Measurements from ENCODE around the gene PDCD7.
"Not testable (repeated sequence)": the region's sequence is repeated elsewhere in the genome, so short reads cannot be mapped to it uniquely, and the experiment has no call there.

Gene PDCD7

DNA sequence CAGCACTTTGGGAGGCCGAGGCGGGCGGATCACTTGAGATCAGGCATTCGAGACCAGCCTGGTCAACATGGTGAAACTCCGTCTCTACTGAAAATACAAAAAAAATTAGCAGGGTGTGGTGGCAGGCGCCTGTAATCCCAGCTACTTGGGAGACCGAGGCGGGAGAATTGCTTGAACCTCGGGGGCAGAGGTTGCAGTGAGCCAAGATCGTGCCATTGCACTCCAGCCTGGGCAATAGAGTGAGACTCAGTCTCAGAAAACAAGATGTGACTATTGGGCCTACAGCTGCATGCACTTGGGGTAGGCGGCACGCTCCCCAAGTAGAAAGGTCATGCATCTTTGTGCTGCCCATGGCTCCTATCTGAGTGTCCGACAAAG lies 39.8 kb downstream of the PDCD7 start:
- not testable (repeated sequence) for H2BK120ac ChIP-seq (ENCODE audit: low read depth, low read length); H3K23ac ChIP-seq (ENCODE audit: low read length in 2 of 2); H3K4ac ChIP-seq (ENCODE audit: low read depth in 1 of 2, low read length in 2 of 2); H3K9me3 ChIP-seq (ENCODE audit: control insufficient read depth, low read length); H2AFZ ChIP-seq (ENCODE audit: low read depth, low read length); H3K27me3 ChIP-seq (ENCODE audit: control insufficient read depth in 1 of 2, insufficient read depth in 1 of 2, low read length in 2 of 2); H3K18ac ChIP-seq (ENCODE audit: low read depth in 1 of 2, low read length in 2 of 2); H3K79me1 ChIP-seq (replicated peaks; ENCODE audit: low read length, poor library complexity, severe bottlenecking); H4K91ac ChIP-seq (ENCODE audit: low read length); H2BK5ac ChIP-seq (ENCODE audit: low read depth, low read length, poor library complexity, severe bottlenecking); H2AK5ac ChIP-seq (ENCODE audit: low read length, severe bottlenecking); DNase-seq; H3K14ac ChIP-seq (ENCODE audit: low read length in 2 of 2); H3K27ac ChIP-seq (ENCODE audit: low read length, poor library complexity, severe bottlenecking); H3K4me3 ChIP-seq (ENCODE audit: insufficient read depth in 1 of 2, low read depth in 1 of 2, low read length in 2 of 2); H3K4me2 ChIP-seq (ENCODE audit: low read length, poor library complexity, severe bottlenecking); H4K8ac ChIP-seq (ENCODE audit: low read length); H3K9ac ChIP-seq (ENCODE audit: low read length); H2BK15ac ChIP-seq (ENCODE audit: low read depth, poor library complexity, severe bottlenecking); H2BK12ac ChIP-seq (ENCODE audit: low read length in 2 of 2)
- 98% methylated on average over 13 of the region's 13 CpGs for WGBS
- Histone ChIP-seq H3K36me3 (ENCODE audit: control insufficient read depth in 1 of 2, insufficient read depth in 2 of 2, low read depth in 1 of 2, low read length in 2 of 2) (peaks cover 25 to 33% of the 10 kb centered on the region in 2 experiments), H3K4me1 (ENCODE audit: control insufficient read depth, insufficient read depth, low read depth, low read length) (peaks cover 22% of the 10 kb centered on the region)

DNA sequence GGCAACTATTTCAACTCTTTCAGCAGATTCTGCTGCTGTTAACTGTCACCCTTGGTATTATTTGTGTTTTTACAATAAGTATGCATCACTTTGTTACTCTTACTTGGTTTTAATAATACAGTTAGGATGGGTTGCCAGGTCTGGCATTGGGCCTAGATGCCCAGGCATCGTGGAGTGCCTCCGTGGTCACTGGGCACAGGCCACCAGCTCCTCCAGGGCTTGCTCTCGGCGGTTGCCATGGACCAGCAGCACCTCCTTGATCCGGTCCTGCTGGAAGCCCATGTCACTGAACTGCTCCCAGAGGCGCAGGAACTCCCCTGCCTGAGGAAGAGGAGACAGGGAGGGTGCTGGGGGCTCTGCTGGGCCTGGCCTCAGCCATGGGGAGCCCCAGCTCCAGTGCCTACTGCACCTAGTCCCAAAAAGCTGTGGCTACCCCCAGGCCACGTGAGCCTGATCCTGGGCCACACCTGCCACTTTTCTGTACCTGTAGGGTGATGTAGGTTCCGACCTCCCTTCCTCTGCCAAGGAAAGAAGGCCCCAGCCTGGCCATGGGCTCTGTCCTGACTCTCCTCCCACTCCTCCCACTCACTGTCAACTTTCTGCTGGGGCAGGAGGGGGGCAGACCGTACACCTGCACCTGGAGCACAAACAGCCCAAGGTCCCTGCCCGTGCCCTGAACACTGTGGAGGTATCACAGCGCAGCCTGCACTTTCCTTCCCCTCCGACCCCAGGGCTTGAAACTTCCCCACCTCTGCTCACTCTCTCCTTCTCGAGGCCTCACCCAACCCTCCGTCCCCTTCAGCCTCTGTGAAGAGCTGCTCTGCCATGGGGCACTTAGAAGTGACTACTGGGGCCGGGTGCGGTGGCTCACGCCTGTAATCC lies 40.5 kb downstream of the PDCD7 start:
- Histone ChIP-seq H3K23ac (ENCODE audit: low read length in 2 of 2) (no peak overlapping the region), H3K9ac (ENCODE audit: low read length) (no peak overlapping the region), H3K27ac (ENCODE audit: low read length, poor library complexity, severe bottlenecking) (no peak overlapping the region), H2BK5ac (ENCODE audit: low read depth, low read length, poor library complexity, severe bottlenecking) (no peak overlapping the region), H3K4me2 (ENCODE audit: low read length, poor library complexity, severe bottlenecking) (no peak overlapping the region), H3K14ac (ENCODE audit: low read length in 2 of 2) (no peak overlapping the region), H2BK12ac (ENCODE audit: low read length in 2 of 2) (no peak overlapping the region), H3K9me3 (ENCODE audit: control insufficient read depth, low read length) (no peaks in the 10 kb centered on the region), H4K91ac (ENCODE audit: low read length) (peak overlapping the region; percentile 59), H3K4me1 (ENCODE audit: control insufficient read depth, insufficient read depth, low read depth, low read length) (peaks cover 26% of the 10 kb centered on the region), H3K36me3 (ENCODE audit: control insufficient read depth in 1 of 2, insufficient read depth in 2 of 2, low read depth in 1 of 2, low read length in 2 of 2) (peaks cover 19 to 28% of the 10 kb centered on the region in 2 experiments), H2BK120ac (ENCODE audit: low read depth, low read length) (no peak overlapping the region), H2AFZ (ENCODE audit: low read depth, low read length) (no peak overlapping the region), H2AK5ac (ENCODE audit: low read length, severe bottlenecking) (no peak overlapping the region), H3K18ac (ENCODE audit: low read depth in 1 of 2, low read length in 2 of 2) (no peak overlapping the region), H2BK15ac (ENCODE audit: low read depth, poor library complexity, severe bottlenecking) (no peak overlapping the region), H3K4me3 (ENCODE audit: insufficient read depth in 1 of 2, low read depth in 1 of 2, low read length in 2 of 2) (no peak overlapping the region), H3K79me1 (replicated peaks; ENCODE audit: low read length, poor library complexity, severe bottlenecking) (no peaks in the 10 kb centered on the region), H4K8ac (ENCODE audit: low read length) (no peak overlapping the region), H3K27me3 (ENCODE audit: control insufficient read depth in 1 of 2, insufficient read depth in 1 of 2, low read length in 2 of 2) (peaks cover 3 to 7% of the 10 kb centered on the region in 2 experiments), H3K4ac (ENCODE audit: low read depth in 1 of 2, low read length in 2 of 2) (no peak overlapping the region)
- no peak for DNase-seq
- 92% methylated on average over 17 of the region's 17 CpGs for WGBS

DNA sequence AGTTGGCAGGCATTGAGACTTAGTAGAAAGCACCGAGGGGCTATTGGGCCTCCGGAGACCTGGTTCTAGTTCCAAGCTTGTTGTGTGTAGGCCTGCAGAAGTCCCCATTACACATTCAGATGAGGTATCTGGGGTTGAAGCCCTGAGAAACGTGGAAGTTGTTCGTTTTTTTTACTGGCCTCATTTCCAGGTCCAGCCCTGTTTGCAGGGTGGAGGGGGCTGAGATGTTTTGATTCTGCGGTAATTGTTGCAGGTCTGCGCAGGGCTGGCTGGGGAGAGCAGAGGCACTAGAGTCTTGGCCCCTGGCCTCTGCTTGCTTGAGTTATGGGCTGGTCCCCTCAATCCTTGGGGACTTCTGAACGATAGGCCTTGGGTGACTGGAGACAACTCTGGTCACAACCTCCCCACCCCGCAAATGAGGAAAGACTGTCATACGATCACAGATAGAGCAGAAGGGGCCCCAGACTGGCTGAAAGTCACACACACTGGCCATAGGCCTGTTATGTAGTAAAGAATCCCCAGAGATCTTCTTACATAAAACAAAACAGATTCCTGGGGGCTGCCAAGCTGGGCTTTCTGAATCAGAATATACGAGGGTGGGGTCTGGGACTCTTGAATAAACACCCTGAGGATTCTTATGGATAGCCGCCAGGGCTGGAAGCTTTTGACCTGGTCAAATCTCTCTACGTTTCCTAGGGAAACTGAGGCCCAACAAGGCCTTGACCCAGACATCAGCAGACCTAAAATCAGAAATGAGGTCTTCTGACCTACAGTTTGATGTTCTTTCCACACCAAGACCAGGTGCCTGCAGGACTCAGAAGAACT lies 41.5 kb downstream of the PDCD7 start:
- H3K14ac ChIP-seq (ENCODE audit: low read length in 2 of 2): no peak overlapping the region
- H3K4ac ChIP-seq (ENCODE audit: low read depth in 1 of 2, low read length in 2 of 2): no peak overlapping the region

More for the DNA sequence above, 41.5 kb downstream of the PDCD7 start:
- no peak overlapping the region for H2AFZ ChIP-seq (ENCODE audit: low read depth, low read length)
- H3K27ac ChIP-seq (ENCODE audit: low read length, poor library complexity, severe bottlenecking): no peak overlapping the region
- 91% methylated on average over 12 of the region's 12 CpGs for WGBS
- DNase-seq: no peak
- H2AK5ac ChIP-seq (ENCODE audit: low read length, severe bottlenecking): no peak overlapping the region
- H3K36me3 ChIP-seq (ENCODE audit: control insufficient read depth in 1 of 2, insufficient read depth in 2 of 2, low read depth in 1 of 2, low read length in 2 of 2): peaks cover 9 to 24% of the 10 kb centered on the region in 2 experiments
- H4K8ac ChIP-seq (ENCODE audit: low read length): no peak overlapping the region
- H3K23ac ChIP-seq (ENCODE audit: low read length in 2 of 2): no peak overlapping the region
- H3K4me2 ChIP-seq (ENCODE audit: low read length, poor library complexity, severe bottlenecking): no peak overlapping the region
- H2BK15ac ChIP-seq (ENCODE audit: low read depth, poor library complexity, severe bottlenecking): no peak overlapping the region
- H2BK120ac ChIP-seq (ENCODE audit: low read depth, low read length): no peak overlapping the region
- no peak overlapping the region for H3K18ac ChIP-seq (ENCODE audit: low read depth in 1 of 2, low read length in 2 of 2)
- H3K9ac ChIP-seq (ENCODE audit: low read length): no peak overlapping the region
- H3K79me1 ChIP-seq (replicated peaks; ENCODE audit: low read length, poor library complexity, severe bottlenecking): no peaks in the 10 kb centered on the region
- H4K91ac ChIP-seq (ENCODE audit: low read length): no peak overlapping the region
- H3K27me3 ChIP-seq (ENCODE audit: control insufficient read depth in 1 of 2, insufficient read depth in 1 of 2, low read length in 2 of 2): peaks cover 7 to 8% of the 10 kb centered on the region in 2 experiments
- H2BK5ac ChIP-seq (ENCODE audit: low read depth, low read length, poor library complexity, severe bottlenecking): no peak overlapping the region
- H3K4me1 ChIP-seq (ENCODE audit: control insufficient read depth, insufficient read depth, low read depth, low read length): peaks cover 31% of the 10 kb centered on the region
- H2BK12ac ChIP-seq (ENCODE audit: low read length in 2 of 2): no peak overlapping the region
- no peak overlapping the region for H3K4me3 ChIP-seq (ENCODE audit: insufficient read depth in 1 of 2, low read depth in 1 of 2, low read length in 2 of 2)
- no peaks in the 10 kb centered on the region for H3K9me3 ChIP-seq (ENCODE audit: control insufficient read depth, low read length)
